ENCODE results near the gene FXYD5. TPM values are rescaled to one million over a fixed set of nuclear protein-coding genes. Genes with fewer than 3 reads are reported as not detected.

FXYD5 gene
- total and polyA plus RNA-seq, 9 of the 15 experiments (the other 6 are each of a cell fraction or from before 2014, with no cell fraction given), result 104 to 537 (median 174) TPM

GRCh38 chr19:35154525-35155406 lies at the start of gene FXYD5 (continued):
- TF ChIP-seq, protein P1, sequence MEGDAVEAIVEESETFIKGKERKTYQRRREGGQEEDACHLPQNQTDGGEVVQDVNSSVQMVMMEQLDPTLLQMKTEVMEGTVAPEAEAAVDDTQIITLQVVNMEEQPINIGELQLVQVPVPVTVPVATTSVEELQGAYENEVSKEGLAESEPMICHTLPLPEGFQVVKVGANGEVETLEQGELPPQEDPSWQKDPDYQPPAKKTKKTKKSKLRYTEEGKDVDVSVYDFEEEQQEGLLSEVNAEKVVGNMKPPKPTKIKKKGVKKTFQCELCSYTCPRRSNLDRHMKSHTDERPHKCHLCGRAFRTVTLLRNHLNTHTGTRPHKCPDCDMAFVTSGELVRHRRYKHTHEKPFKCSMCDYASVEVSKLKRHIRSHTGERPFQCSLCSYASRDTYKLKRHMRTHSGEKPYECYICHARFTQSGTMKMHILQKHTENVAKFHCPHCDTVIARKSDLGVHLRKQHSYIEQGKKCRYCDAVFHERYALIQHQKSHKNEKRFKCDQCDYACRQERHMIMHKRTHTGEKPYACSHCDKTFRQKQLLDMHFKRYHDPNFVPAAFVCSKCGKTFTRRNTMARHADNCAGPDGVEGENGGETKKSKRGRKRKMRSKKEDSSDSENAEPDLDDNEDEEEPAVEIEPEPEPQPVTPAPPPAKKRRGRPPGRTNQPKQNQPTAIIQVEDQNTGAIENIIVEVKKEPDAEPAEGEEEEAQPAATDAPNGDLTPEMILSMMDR (IDR thresholded peaks at IDR 0.05 in 2 of 3, conservative IDR thresholded peaks at IDR 0.05 in 1 of 3; ENCODE audit: insufficient read depth in 2 of 3, low read depth in 1 of 3, low read length in 3 of 3), result peak in 2 of 3 experiments; percentile 16 to 18; a peak in 2 of 6 replicates
- TF ChIP-seq ZNF780A (CRISPR knock-in tag; IDR thresholded peaks at IDR 0.05) (no peak), RCOR1 (IDR thresholded peaks at IDR 0.05; ENCODE audit: borderline replicate concordance in 1 of 2, low read depth in 2 of 2, low read length in 2 of 2) (peak in 1 of 2 experiments; percentile 75; a peak in 2 of 4 replicates), ETS1 (conservative IDR thresholded peaks at IDR 0.05; ENCODE audit: control insufficient read depth, low read depth, low read length) (peak; percentile 73), ZBTB5 (IDR thresholded peaks at IDR 0.05) (peak; percentile 55; the same call in 1 of the 2 replicates), POLR2AphosphoS5 (IDR thresholded peaks at IDR 0.05; ENCODE audit: control insufficient read depth, insufficient read depth, low read depth, low read length) (peak; percentile 82), DACH1 (IDR thresholded peaks at IDR 0.05; ENCODE audit: partially characterized antibody) (no peak), FOXK1 (CRISPR knock-in tag; IDR thresholded peaks at IDR 0.05; ENCODE audit: borderline replicate concordance) (peak; percentile 46; the same call in 1 of the 2 replicates), CBX8 (IDR thresholded peaks at IDR 0.05; ENCODE audit: borderline replicate concordance, extremely low read depth, low read depth, low read length, poor library complexity, severe bottlenecking) (no peak), NCOA1 (IDR thresholded peaks at IDR 0.05; ENCODE audit: low read depth) (no peak), VEZF1 (CRISPR knock-in tag; IDR thresholded peaks at IDR 0.05) (peak; percentile 86)
- TF ChIP-seq, protein P2, sequence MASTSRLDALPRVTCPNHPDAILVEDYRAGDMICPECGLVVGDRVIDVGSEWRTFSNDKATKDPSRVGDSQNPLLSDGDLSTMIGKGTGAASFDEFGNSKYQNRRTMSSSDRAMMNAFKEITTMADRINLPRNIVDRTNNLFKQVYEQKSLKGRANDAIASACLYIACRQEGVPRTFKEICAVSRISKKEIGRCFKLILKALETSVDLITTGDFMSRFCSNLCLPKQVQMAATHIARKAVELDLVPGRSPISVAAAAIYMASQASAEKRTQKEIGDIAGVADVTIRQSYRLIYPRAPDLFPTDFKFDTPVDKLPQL (IDR thresholded peaks at IDR 0.05; ENCODE audit: extremely low read depth, insufficient read length), result no peak
- TF ChIP-seq, protein P3, sequence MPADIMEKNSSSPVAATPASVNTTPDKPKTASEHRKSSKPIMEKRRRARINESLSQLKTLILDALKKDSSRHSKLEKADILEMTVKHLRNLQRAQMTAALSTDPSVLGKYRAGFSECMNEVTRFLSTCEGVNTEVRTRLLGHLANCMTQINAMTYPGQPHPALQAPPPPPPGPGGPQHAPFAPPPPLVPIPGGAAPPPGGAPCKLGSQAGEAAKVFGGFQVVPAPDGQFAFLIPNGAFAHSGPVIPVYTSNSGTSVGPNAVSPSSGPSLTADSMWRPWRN (IDR thresholded peaks at IDR 0.05; ENCODE audit: low read depth), result no peak
- TF ChIP-seq, protein P4, sequence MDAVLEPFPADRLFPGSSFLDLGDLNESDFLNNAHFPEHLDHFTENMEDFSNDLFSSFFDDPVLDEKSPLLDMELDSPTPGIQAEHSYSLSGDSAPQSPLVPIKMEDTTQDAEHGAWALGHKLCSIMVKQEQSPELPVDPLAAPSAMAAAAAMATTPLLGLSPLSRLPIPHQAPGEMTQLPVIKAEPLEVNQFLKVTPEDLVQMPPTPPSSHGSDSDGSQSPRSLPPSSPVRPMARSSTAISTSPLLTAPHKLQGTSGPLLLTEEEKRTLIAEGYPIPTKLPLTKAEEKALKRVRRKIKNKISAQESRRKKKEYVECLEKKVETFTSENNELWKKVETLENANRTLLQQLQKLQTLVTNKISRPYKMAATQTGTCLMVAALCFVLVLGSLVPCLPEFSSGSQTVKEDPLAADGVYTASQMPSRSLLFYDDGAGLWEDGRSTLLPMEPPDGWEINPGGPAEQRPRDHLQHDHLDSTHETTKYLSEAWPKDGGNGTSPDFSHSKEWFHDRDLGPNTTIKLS (IDR thresholded peaks at IDR 0.05; ENCODE audit: borderline replicate concordance, low read depth), result peak; percentile 28; the same call in 1 of the 2 replicates
